Measurements from ENCODE around the gene FXYD6. TPM values are rescaled to one million over a fixed set of nuclear protein-coding genes. Genes with fewer than 3 reads are reported as not detected.

Gene FXYD6
- total RNA-seq, 4 donors from 2014 or later = 7.6 to 20.0 (median 13.9) TPM

DNA sequence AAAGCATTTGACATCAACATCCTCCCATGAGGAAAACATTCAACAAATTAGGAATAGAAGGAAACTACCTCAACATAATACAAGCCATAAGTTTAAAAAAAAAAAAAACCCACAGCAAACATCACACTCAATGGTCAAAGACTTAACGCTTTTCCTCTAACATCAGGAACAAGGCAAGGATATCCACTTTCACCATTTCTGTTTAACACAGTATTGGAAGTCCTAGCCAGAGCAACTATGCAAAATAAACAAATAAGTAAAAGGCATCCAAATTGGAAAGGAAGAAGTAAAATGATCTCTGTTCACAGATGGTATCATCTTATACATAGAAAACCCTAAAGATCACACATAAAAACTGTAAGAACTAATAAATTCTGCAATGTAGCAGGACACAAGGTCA lies 13.1 kb downstream of the FXYD6 start:
- TF ChIP-seq, protein P1, sequence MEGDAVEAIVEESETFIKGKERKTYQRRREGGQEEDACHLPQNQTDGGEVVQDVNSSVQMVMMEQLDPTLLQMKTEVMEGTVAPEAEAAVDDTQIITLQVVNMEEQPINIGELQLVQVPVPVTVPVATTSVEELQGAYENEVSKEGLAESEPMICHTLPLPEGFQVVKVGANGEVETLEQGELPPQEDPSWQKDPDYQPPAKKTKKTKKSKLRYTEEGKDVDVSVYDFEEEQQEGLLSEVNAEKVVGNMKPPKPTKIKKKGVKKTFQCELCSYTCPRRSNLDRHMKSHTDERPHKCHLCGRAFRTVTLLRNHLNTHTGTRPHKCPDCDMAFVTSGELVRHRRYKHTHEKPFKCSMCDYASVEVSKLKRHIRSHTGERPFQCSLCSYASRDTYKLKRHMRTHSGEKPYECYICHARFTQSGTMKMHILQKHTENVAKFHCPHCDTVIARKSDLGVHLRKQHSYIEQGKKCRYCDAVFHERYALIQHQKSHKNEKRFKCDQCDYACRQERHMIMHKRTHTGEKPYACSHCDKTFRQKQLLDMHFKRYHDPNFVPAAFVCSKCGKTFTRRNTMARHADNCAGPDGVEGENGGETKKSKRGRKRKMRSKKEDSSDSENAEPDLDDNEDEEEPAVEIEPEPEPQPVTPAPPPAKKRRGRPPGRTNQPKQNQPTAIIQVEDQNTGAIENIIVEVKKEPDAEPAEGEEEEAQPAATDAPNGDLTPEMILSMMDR (IDR thresholded peaks at IDR 0.05; ENCODE audit: low read depth) = no peak

DNA sequence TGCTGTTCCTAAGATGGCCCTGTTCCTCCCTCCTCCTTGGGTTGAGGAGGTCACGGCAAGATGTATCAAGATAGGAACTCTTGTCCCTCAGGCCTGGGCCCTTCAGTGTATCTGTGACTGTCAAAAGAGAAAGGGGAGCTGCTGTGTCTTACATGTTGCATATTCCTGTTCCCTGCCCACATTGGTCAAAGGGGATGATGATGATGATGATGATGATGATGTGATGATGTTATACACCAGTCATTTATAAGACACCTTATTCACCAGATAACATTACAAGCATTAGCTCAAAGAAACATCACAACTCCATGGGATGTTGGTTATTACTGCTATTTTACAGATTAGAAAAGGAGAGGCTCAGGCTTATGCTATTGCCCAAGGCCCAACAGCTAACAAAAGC lies 13.7 kb downstream of the FXYD6 start:
- TF ChIP-seq, protein P1 (IDR thresholded peaks at IDR 0.05; ENCODE audit: low read depth) = no peak

DNA sequence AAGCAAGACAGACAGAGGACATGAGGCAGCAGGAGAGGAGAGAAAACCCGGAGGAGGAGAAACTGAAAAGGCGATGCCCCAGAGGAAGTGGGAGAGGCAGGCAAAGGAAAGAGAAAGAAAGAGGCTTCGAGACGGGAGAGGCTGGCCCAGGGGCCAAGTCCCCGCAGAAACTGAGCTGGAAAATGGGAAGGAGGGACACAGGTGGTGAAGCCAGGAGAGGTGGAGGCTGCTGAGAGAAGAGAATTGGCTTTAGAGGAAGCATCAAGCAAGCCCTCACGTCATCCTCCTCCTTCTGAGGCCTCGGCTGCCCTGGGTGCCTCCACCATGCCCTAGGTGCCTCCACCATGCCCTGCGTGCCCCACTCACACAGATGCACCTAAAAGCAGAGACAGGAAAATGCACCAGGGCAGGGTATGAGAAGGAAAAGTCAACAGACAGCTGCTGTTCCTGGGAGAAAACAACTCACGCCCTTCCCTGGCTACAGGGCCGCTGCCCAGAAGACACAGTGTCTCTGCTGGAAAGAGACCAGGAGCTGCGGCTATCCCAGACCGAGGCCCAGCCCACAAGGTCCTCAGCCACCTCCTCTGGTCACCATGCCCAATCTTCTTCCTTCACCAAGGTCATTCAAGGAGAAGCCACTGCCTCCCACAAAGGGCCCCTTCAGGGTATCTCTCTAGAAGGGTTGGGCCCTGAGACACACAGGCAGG lies 14.3 kb downstream of the FXYD6 start:
- TF ChIP-seq, protein P1 (IDR thresholded peaks at IDR 0.05; ENCODE audit: low read depth) = no peak

DNA sequence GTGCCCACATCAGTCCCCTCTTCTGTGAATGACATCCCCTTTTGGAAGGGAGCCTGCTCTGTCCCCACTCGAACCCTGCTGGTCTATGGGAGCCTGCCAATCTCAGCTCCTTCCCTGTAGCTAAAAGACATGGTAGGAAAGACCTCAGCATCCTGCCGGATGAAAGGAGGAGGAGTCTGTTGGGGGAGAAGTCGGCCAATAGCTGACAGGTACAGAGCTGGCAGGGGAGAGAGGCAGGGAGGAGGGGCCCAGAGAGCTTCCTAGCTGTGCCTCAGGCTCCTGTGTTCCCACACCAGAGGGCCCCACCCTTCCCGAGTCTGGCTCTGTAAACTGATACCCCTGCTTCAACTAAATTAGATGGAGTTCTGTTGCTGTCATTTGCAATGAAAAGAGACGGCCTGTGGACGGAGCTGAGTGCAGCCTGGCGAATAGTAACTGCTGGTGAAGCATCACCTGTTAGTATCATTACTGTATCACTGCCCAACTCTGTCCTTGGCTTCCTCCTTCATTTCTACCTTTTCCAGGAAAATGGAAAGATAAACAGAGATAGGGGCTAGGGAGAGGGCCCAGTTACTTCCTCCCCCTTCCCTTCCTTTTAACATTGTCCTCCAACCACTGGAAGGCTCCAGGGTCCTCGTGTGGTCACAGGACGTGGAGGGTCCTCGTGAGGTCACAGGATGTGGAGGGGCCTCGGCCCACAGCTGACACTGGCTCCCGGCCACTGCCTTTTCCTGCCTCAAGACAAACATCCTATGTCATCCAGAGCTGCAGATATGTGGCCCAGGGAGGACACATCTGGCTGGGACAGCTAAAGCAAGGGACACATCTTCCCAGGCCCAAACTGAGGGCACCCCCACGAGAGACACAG lies 15.1 kb downstream of the FXYD6 start:
- TF ChIP-seq, protein P1 (IDR thresholded peaks at IDR 0.05; ENCODE audit: low read depth) = no peak

DNA sequence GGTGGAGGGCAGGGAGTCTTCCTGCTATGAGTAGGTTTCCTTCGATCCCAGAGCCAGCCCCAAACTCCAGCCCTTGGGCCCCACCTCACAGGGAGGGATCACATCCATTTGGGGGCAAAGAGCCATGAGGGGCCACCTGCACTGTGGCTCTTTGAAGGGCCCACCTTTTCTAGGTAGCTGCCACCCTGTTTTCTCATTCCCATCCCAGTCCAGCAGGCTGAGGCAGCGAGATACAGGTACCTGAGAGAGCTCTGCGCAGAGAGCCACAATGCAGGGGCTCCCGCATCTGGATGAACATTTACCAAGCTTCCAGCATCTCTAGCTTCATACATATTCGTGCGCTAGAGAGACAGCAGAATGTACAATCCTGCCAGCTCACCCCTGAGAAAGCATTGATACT lies 16.3 kb downstream of the FXYD6 start:
- TF ChIP-seq, protein P1 (IDR thresholded peaks at IDR 0.05; ENCODE audit: low read depth) = no peak

DNA sequence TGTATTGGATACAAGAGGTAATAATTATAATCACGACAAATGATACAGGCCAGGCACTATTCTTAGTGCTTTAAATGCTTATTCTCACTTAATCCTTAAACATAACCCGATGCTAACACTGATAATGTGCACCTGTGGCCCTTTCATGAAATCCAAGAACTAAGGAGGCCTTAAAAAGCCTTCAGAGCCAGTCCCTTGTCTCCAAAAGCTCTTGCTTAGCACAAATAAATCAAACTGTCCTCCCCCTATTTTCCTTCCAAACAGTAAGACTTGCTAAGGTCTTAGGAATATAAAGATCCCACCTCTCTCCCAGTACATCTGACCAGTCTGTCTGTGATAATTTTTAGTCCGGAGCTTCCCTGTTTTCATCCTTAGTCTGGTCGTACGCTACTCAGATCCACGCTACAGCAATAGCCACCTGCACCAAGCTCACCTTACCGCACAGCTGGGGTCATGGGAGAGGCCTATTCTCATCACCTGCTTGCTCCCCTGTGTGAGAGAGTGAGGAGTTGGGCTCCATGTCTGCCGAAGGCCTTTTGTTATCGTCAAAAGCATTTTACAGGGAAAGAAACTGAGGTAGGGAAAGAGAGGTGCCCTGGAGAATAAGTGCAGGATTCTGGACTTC lies 16.9 kb downstream of the FXYD6 start:
- TF ChIP-seq, protein P1 (IDR thresholded peaks at IDR 0.05; ENCODE audit: low read depth) = no peak

DNA sequence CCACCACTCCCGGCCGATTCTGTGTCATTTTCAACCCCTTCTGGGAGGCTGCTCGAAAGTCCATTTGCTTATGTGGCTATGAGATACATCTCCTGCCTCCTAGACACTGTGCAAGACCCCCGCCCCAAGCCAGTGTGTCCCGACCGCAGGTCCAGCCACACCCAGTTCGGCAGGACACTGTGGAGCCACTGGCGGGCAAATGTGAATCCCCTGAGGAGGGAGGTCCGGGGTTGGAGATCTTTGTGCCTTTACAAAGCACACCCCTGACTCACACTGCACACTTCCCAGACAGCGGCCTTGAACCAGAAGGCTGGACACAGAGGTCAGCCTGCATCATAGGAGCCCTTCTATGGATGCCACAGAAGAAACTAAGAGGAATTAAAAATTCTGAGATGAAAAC lies 17.4 kb downstream of the FXYD6 start:
- TF ChIP-seq, protein P1 (IDR thresholded peaks at IDR 0.05; ENCODE audit: low read depth) = no peak

All from subcutaneous adipose tissue (tissue), 4 donors.